Mesodermal cell (in vitro differentiated cells): Measurements from ENCODE around the gene METTL24.
"Not testable (repeated sequence)": the region's sequence is repeated elsewhere in the genome, so short reads cannot be mapped to it uniquely, and the experiment has no call there.

ENCODE experiments used
- H3K27ac ChIP-seq: 2 replicates; pipeline ENCODE4 v1.7.0; 2013; ENCODE audit warnings: mild to moderate bottlenecking, low read depth, low read length, moderate library complexity; ENCODE audit not compliant: severe bottlenecking
- H3K36me3 ChIP-seq: 2 replicates; pipeline ENCODE4 v1.7.1; 2013; ENCODE audit warnings: mild to moderate bottlenecking, low read length, moderate library complexity; ENCODE audit not compliant: control insufficient read depth, insufficient read depth
- H3K4me1 ChIP-seq: one replicate; pipeline ENCODE4 v1.7.1; 2013; ENCODE audit warnings: mild to moderate bottlenecking, low read length; ENCODE audit not compliant: insufficient read depth, control insufficient read depth, poor library complexity, severe bottlenecking
- H3K4me3 ChIP-seq: 2 replicates; pipeline ENCODE4 v1.7.0; 2013; ENCODE audit warnings: low read length, control low read depth, mild to moderate bottlenecking; ENCODE audit not compliant: insufficient read depth, poor library complexity, severe bottlenecking; ENCODE audit errors: extremely low read depth
- H3K9me3 ChIP-seq: 2 replicates; pipeline ENCODE4 v1.7.1; 2013; ENCODE audit warnings: mild to moderate bottlenecking, low read length, moderate library complexity; ENCODE audit not compliant: control insufficient read depth
- WGBS, 2 experiments: methylation state at CpG; one replicate each; pipeline ENCODE4 v1.1.5; 2013; ENCODE audit warnings: missing lambda C conversion rate in 2 of 2; ENCODE audit not compliant: insufficient coverage in 2 of 2; 5-methylcytosine and 5-hydroxymethylcytosine counted together

METTL24 gene

DNA sequence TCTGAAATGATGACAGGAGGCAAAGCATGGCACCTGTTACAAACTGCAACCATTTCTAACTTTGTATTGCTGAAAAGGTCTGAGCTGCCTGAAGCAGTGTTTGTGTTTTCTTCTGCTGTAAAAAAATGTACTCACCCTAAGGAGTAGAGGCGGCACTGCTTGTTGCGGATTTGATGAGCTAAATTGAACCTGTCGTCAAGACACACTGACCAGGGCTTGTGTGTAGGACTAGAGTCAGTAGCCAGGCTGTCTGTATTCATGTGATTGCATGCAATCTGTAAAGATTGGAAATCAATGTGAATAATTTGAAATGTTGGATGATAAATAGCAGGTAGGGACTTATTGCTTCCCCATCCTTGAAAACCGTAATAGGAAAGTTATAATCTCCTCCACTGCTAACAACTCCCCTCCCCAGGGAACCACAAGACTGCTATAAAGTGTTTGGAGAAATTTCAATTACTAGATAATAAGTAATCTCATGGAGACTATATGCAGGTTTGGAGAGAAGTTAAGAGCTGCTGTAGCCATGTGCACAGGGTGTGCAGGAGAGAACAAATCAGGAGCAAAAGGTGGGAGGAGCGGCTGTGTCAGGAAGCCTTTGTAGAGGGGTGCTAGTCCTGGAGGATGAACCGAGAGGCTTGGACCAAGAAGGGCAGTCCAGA, 42.8 kb downstream of the METTL24 start:
- H3K9me3 ChIP-seq, result no peaks in the 10 kb centered on the region
- H3K4me1 ChIP-seq, result no peaks in the 10 kb centered on the region
- H3K27ac ChIP-seq, result no peak overlapping the region
- WGBS, 2 experiments, result 89 to 98% methylated on average over 3 of the region's 6 CpGs
- H3K36me3 ChIP-seq, result no peaks in the 10 kb centered on the region
- H3K4me3 ChIP-seq, result no peak overlapping the region

DNA sequence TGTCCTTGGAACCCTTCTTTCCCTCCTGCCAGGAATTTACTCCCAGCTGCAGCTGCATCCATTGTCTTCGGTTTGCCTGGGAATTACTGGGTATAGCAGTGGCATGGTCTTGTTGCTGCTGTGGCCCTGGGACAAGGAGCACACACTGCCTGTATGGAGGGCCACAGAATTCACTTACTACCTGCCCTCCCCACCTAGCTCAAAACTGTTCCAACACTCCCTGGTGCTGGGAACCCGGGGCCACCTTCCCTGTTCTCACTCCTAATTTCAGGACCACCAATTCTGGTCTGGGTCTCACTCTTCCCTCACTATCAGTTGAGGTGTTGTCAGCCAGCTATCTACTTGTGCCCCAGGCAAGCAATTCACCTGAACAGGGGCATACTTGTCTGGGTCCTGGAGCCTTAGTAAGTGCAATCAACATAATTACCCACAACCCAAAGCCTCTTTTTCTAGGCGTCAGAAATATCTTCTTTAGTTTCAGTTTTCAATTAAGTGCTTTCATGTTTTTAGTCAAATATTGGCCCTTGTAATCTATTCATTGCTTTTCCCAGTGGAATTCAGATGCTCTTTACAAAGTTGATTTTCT, 47.2 kb downstream of the METTL24 start:
- Histone ChIP-seq H3K27ac (no peak overlapping the region), H3K9me3 (no peaks in the 10 kb centered on the region), H3K36me3 (no peaks in the 10 kb centered on the region), H3K4me1 (no peaks in the 10 kb centered on the region), H3K4me3 (no peak overlapping the region)
- WGBS, 2 experiments, result 70 to 100% methylated on average over 1 of the region's 3 CpGs

DNA sequence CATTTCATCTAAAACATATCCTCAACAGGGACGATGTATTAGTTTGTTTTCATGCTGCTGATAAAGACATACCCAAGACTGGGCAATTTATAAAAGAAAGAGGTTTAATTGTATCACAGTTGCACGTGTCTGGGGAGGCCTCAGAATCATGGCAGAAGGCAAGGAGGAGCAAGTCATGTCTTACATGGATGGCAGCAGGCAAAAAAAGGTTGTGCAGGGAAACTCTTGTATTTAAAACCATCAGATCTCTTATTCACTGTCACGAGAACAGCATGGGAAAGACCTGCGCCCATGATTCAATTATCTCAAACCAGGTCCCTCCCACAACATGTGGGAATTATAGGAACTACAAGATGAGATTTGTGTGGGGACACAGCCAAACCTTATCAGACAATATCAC, 48.7 kb downstream of the METTL24 start:
- H3K9me3 ChIP-seq, H3K4me1 ChIP-seq, H3K36me3 ChIP-seq, H3K4me3 ChIP-seq, H3K27ac ChIP-seq: not testable (repeated sequence)
- WGBS, 2 experiments, result 85 to 100% methylated on average over 1 of the region's 4 CpGs

DNA sequence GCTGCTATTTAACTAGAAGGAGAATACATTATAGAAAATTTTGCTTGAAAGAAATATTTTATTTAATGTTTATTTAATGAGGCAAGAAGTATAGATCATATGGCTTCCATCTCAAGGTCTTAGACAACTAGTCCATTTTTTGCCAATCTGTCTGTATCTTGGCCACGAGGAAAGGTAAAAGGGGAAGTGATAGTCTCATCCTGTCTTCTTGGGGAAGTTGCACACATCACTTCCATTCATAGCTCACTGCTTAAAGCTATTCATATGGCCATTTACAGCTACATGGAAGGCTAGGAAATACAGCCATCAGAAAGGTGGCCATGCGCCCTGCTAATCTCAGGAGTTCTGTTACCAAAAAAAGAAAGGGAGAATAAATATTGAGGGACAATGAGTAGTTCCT, 50.8 kb downstream of the METTL24 start:
- WGBS, 2 experiments, result no CpG with 5 or more reads among the region's 2 CpGs
- H3K9me3 ChIP-seq, result no peaks in the 10 kb centered on the region
- H3K4me1 ChIP-seq, result no peaks in the 10 kb centered on the region
- H3K27ac ChIP-seq, result no peak overlapping the region
- no peaks in the 10 kb centered on the region for H3K36me3 ChIP-seq
- no peak overlapping the region for H3K4me3 ChIP-seq

DNA sequence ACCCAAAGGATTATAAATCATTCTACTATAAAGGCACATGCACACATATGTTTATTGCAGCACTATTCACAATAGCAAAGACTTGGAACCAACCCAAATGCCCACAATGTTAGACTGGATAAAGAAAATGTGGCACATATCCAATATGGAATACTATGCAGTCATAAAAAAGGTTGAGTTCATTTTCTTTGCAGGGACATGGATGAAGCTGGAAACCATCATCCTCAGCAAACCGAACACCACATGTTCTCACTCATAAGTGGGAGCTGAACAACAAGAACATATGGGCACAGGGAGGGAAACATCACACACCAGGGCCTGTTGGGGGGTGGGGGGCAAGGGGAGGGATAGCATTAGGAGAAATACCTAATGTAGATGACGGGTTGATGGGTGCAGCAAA, 52.3 kb downstream of the METTL24 start:
- not testable (repeated sequence) for H3K4me1 ChIP-seq, H3K4me3 ChIP-seq, H3K27ac ChIP-seq, H3K36me3 ChIP-seq, H3K9me3 ChIP-seq
- 80% methylated on average over 1 of the region's 2 CpGs; no CpG with 5 or more reads in 1 of the 2 experiments for WGBS, 2 experiments

DNA sequence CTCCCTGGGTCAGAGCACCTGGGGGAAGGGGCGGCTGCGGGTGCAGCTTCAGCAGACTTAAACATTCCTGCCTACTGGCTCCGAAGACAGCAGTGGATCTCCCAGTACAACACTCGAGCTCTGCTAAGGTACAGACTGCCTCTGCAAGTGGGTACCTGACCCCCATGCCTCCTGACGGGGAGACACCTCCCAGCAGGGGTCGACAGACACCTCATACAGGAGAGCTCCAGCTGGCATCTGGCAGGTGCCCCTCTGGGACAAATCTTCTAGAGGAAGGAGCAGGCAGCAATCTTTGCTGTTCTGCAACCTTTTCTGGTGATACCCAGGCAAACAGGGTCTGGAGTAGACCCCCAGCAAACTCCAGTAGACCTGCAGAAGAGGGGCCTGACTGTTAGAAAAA, 54.5 kb downstream of the METTL24 start:
- not testable (repeated sequence) for H3K4me1 ChIP-seq, H3K9me3 ChIP-seq, H3K4me3 ChIP-seq, H3K36me3 ChIP-seq, H3K27ac ChIP-seq
- 93 to 94% methylated on average over 5 to 6 of the region's 6 CpGs for WGBS, 2 experiments

DNA sequence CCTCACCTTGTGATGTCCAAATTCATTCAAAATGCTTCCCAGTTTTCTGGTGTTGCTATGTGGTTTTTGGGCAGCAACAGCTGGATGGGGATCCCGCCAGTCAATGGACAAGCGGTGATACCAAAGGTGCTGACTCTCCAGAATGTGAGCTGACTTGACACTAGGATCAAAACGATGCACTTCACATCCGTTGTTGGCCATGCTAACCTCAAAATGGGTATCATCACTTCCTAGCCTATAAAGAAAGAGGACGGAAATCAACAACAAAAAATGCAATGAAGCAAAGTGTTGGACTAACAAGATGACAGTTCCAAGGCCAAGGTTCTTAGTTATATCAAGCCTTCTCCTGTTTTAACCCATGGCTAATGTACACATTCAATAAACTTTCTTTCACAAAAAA, 59.2 kb downstream of the METTL24 start:
- H3K36me3 ChIP-seq, result no peaks in the 10 kb centered on the region
- H3K27ac ChIP-seq, result no peak overlapping the region
- H3K4me3 ChIP-seq, result no peak overlapping the region
- 91 to 96% methylated on average over 5 of the region's 5 CpGs for WGBS, 2 experiments
- no peaks in the 10 kb centered on the region for H3K9me3 ChIP-seq
- no peaks in the 10 kb centered on the region for H3K4me1 ChIP-seq

DNA sequence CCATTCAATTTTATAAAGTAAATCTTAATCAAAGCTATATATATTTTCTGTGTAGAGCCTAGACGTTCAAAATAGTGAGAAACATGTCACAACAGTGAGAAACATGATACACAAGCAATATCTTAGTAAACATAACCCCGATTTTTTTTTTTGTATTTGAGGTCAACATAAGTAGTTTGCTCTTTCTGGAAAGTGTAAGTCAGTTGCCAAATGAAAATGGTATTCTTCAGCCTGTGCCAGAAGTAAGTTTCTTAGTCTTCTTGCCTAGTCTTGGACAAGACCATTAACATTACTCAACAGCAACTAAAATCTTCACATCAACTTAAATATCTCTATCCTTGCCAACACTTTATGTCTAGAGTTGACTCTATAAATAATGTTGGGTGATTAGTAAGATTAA, 59.7 kb downstream of the METTL24 start:
- no peaks in the 10 kb centered on the region for H3K9me3 ChIP-seq
- H3K4me3 ChIP-seq, result no peak overlapping the region
- no CpG with 5 or more reads among the region's 2 CpGs for WGBS, 2 experiments
- H3K27ac ChIP-seq, result no peak overlapping the region
- no peaks in the 10 kb centered on the region for H3K4me1 ChIP-seq
- H3K36me3 ChIP-seq, result no peaks in the 10 kb centered on the region

DNA sequence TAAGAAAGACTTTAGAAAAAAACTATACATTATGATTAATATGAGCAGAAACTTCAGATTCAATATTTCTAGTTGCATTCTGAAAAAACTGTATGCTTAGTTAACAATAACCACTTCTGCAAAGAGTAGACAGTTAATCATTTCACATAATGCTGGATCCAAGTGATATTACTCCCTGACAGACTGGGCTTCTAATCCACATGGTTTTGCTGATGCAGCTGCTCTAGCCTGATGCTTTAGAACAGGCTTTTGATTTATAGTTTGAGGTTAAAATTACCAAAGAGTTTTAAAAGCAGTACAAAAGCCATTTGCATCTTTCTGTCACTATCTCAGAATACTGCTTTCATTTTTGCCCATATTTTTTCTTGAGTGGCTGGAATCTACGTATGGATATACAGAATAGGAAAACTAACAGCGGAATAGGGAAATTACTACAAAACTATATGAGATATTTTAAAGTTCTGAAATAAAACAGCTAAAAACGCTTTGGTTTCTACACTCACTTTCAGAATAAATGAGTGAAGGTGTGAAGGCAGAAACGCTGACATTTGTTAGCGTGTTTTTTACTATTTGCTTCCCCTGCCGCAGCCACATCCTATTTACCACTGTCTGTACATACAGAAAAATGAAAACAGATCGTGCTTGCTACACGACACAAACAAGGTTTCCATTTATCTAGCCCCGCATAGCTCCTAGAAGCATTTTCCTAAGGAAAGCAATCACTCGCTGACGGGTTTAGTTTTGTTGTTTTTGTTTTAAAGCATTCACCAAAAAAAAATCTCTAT, 61.7 kb downstream of the METTL24 start:
- no peaks in the 10 kb centered on the region for H3K4me1 ChIP-seq
- no peaks in the 10 kb centered on the region for H3K9me3 ChIP-seq
- 81 to 100% methylated on average over 1 to 5 of the region's 11 CpGs for WGBS, 2 experiments
- H3K36me3 ChIP-seq, result no peaks in the 10 kb centered on the region
- no peak overlapping the region for H3K27ac ChIP-seq
- H3K4me3 ChIP-seq, result no peak overlapping the region

DNA sequence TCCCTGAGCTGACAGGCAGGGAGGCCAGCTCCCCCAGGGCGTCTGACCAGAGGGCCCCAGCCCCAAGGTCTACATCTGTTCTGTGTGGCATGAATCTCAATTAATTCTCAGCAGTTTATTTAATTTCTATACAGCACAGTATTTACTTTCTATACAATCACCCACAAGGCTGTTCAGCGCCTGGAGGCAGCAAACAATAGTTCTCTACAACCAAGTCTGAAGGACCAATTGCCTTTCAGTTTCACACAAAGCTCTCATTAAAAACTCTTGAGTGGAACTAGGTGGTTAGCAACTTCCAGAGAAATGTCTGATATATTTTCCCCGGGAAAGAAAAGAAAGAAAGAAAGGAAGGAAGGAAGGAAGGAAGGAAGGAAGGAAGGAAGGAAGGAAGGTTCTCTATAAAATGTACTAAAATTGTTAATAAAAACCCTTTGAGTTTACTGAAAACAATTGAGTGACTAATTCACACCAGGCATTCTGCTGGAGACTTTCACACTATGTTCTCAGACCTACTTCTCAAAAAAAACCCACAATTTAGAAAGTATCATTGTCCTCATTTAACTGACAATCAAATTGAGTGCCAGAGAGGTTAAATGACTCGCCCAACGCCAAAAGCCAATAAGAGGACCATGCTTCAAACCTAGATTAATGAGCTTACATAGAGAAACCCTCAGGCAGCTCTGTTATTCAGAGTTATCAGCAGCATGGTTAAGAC, 62.5 kb downstream of the METTL24 start:
- Histone ChIP-seq H3K4me3 (no peak overlapping the region), H3K27ac (no peak overlapping the region), H3K36me3 (no peaks in the 10 kb centered on the region), H3K9me3 (no peaks in the 10 kb centered on the region), H3K4me1 (no peaks in the 10 kb centered on the region)
- WGBS, 2 experiments, result 78 to 90% methylated on average over 4 of the region's 5 CpGs
